HG03097 (cell line): Measurements from ENCODE around the gene IGFLR1.

ENCODE experiments used
- ATAC-seq: cut with Tn5 transposase; IDR thresholded peaks from one replicate; pipeline ENCODE4 v1.9.1; 2021; ENCODE audit not compliant: unreplicated experiment, low FRiP score

The IGFLR1 gene

GRCh38 chr19:35742121-35742724 lies at the start of gene IGFLR1:
IGFLR1 (minus strand) TSS chr19:35742452; CDS start chr19:35741180, 1,272 bp downstream.
- no peak for ATAC-seq

- ATAC-seq: no peak
These were observed 49.6 kb upstream of the IGFLR1 start for GRCh38 chr19:35791814-35792279.

- ATAC-seq: no peak
These were observed 48.9 kb upstream of the IGFLR1 start for GRCh38 chr19:35790981-35791813.

GRCh38 chr19:35789978-35790944 lies 48.0 kb upstream of the IGFLR1 start:
- ATAC-seq: no peak

- ATAC-seq: no peak
These were observed 47.1 kb upstream of the IGFLR1 start for GRCh38 chr19:35789195-35789977.

- ATAC-seq: no peak
These were observed 46.1 kb upstream of the IGFLR1 start for GRCh38 chr19:35788205-35788960.

GRCh38 chr19:35787227-35787799 lies 45.1 kb upstream of the IGFLR1 start:
- no peak for ATAC-seq

GRCh38 chr19:35786299-35787160 lies 44.3 kb upstream of the IGFLR1 start:
- no peak for ATAC-seq

GRCh38 chr19:35785339-35785627 lies 43.0 kb upstream of the IGFLR1 start:
- ATAC-seq: no peak

- ATAC-seq: no peak
These were observed 42.5 kb upstream of the IGFLR1 start for GRCh38 chr19:35784503-35785338.

GRCh38 chr19:35783469-35784434 lies 41.5 kb upstream of the IGFLR1 start:
- ATAC-seq: no peak

- no peak for ATAC-seq
These were observed 40.3 kb upstream of the IGFLR1 start for GRCh38 chr19:35782589-35782988.

- ATAC-seq: no peak
These were observed 39.4 kb upstream of the IGFLR1 start for GRCh38 chr19:35781650-35782049.

GRCh38 chr19:35780717-35781116 lies 38.5 kb upstream of the IGFLR1 start:
- no peak for ATAC-seq

GRCh38 chr19:35780058-35780457 lies 37.8 kb upstream of the IGFLR1 start:
- ATAC-seq: no peak

GRCh38 chr19:35779033-35779432 lies 36.8 kb upstream of the IGFLR1 start:
- ATAC-seq: no peak
